ENCODE results near the gene CPN2.

DNA sequence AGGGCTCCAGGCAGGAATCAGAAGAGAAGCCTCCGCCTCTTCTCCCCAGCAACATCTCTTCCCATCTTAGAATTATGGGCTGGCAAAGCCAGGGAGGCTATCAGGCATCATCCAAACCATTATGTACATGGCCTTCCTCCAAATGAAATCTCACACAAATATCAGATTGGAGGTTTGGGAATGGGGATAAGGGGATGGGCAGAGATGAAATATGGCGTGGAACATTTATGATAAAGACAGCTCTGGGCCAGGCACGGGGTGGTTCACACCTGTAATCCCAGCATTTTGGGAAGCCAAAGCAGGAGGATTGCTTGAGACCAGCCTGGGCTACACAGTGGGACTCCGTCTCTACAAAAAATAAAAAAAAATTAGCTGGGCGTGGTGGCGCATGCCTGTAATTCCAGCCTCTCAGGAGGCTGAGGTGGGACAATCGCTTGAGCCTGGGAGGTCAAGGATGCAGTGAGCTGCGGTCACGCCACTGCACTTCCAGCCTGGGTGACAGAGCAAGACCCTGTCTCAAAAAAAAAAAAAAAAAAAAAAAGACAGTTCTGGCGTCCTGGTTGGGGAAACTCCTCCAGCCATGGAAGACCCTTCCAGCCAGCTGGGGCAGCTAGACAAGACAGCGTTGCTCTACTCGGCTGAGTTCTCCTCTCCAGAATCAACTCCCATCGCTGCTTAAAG is 36.6 kb downstream of the CPN2 start:
- TF ChIP-seq REST (IDR thresholded peaks at IDR 0.05; ENCODE audit: insufficient read depth in 1 of 2, low read depth in 2 of 2, low read length in 2 of 2) (no peak), FOXP2 (optimal IDR thresholded peaks at IDR 0.05; ENCODE audit: borderline replicate concordance, extremely low read depth, extremely low read length, insufficient read depth) (no peak), SIN3A (IDR thresholded peaks at IDR 0.05; ENCODE audit: borderline replicate concordance, insufficient read depth, low read length) (no peak), TAF1 (IDR thresholded peaks at IDR 0.05; ENCODE audit: borderline replicate concordance, insufficient read depth, low read length) (no peak)

Measured in PFSK-1 (cell line).